Measurements from ENCODE around the gene CROCC2.

DNA sequence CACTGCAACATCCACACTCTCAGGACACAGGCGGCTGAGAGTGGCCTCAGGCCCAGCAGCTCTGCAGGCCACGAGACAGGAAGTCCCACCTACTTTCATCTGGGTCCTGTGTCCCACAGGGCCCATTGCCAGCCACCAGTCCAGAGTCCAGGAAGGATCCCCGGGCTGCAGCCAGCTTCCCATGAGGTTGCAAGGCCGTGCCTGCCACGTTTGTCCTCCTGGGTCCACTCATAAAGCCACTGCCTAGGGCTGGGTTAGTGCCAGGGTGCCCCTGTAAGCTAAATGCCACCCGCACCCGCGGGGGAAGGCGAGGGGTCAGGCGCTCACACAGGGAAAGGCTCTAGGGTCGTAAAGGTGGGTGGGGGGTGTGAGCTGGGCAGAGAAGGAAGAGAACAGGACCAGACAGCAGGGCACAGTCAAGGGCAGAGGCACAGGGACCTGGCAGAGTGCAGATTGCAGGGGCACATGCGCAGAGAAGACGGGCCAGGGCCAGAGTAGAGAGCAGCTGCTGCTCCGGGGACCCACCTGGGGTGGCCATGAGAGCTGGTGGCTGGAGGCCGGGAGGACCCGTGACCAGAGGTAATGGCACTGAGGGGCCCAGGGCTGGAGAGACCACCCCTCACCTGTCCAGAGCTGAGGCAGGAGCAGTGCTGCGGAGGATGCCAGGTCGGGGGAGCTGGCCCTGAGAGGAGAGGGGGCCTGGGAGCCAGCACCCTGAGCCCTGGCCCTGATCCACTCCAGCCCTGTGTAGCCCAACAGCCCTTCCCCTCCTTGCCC lies 29.5 kb upstream of the CROCC2 start:
- TF ChIP-seq, protein P1, sequence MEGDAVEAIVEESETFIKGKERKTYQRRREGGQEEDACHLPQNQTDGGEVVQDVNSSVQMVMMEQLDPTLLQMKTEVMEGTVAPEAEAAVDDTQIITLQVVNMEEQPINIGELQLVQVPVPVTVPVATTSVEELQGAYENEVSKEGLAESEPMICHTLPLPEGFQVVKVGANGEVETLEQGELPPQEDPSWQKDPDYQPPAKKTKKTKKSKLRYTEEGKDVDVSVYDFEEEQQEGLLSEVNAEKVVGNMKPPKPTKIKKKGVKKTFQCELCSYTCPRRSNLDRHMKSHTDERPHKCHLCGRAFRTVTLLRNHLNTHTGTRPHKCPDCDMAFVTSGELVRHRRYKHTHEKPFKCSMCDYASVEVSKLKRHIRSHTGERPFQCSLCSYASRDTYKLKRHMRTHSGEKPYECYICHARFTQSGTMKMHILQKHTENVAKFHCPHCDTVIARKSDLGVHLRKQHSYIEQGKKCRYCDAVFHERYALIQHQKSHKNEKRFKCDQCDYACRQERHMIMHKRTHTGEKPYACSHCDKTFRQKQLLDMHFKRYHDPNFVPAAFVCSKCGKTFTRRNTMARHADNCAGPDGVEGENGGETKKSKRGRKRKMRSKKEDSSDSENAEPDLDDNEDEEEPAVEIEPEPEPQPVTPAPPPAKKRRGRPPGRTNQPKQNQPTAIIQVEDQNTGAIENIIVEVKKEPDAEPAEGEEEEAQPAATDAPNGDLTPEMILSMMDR (IDR thresholded peaks at IDR 0.05; ENCODE audit: low read length) = no peak
- no peak for TF ChIP-seq EZH2 (IDR thresholded peaks at IDR 0.05; ENCODE audit: borderline replicate concordance, low read length)
